HG02973 (cell line): Measurements from ENCODE around the gene SUGCT.

Source experiments
- ATAC-seq: cut with Tn5 transposase; IDR thresholded peaks from one replicate; pipeline ENCODE4 v1.9.1; 2021; ENCODE audit warnings: moderate library complexity; ENCODE audit not compliant: unreplicated experiment

Gene SUGCT

GRCh38 chr7:40316176-40316575 is 181.4 kb downstream of the SUGCT start:
- no peak for ATAC-seq

- no peak for ATAC-seq
Measured at GRCh38 chr7:40324914-40325313, 190.1 kb downstream of the SUGCT start.

GRCh38 chr7:40327113-40327512 is 192.3 kb downstream of the SUGCT start:
- no peak for ATAC-seq

- no peak for ATAC-seq
Measured at GRCh38 chr7:40327873-40328272, 193.1 kb downstream of the SUGCT start.

- ATAC-seq: no peak
Measured at GRCh38 chr7:40329601-40330153, 194.9 kb downstream of the SUGCT start.

- ATAC-seq: no peak
Measured at GRCh38 chr7:40330408-40330807, 195.6 kb downstream of the SUGCT start.

GRCh38 chr7:40331915-40332314 is 197.1 kb downstream of the SUGCT start:
- ATAC-seq: no peak

- ATAC-seq: no peak
Measured at GRCh38 chr7:40332516-40332915, 197.7 kb downstream of the SUGCT start.

GRCh38 chr7:40341836-40342235 is 207.0 kb downstream of the SUGCT start:
- no peak for ATAC-seq

GRCh38 chr7:40346554-40346953 is 211.7 kb downstream of the SUGCT start:
- no peak for ATAC-seq

- no peak for ATAC-seq
Measured at GRCh38 chr7:40348126-40348728, 213.4 kb downstream of the SUGCT start.

GRCh38 chr7:40350100-40350499 is 215.3 kb downstream of the SUGCT start:
- no peak for ATAC-seq

- no peak for ATAC-seq
Measured at GRCh38 chr7:40354711-40355110, 219.9 kb downstream of the SUGCT start.

GRCh38 chr7:40356312-40356711 is 221.5 kb downstream of the SUGCT start:
- ATAC-seq: no peak

GRCh38 chr7:40356871-40357709 is 222.3 kb downstream of the SUGCT start:
- ATAC-seq: no peak

- no peak for ATAC-seq
Measured at GRCh38 chr7:40369641-40370277, 235.0 kb downstream of the SUGCT start.

GRCh38 chr7:40371806-40372440 is 237.1 kb downstream of the SUGCT start:
- ATAC-seq: no peak

GRCh38 chr7:40374575-40374974 is 239.8 kb downstream of the SUGCT start:
- no peak for ATAC-seq

- ATAC-seq: no peak
Measured at GRCh38 chr7:40380111-40380510, 245.3 kb downstream of the SUGCT start.

- ATAC-seq: no peak
Measured at GRCh38 chr7:40382145-40382544, 247.3 kb downstream of the SUGCT start.

- ATAC-seq: no peak
Measured at GRCh38 chr7:40393660-40394059, 258.9 kb downstream of the SUGCT start.
